GM18951 (cell line): ENCODE results near the gene RFT1.

Source experiments
- POLR2A ChIP-seq: IDR thresholded peaks from 4 replicates; pipeline ENCODE4 v1.6.1; 2011; ENCODE audit warnings: mild to moderate bottlenecking; ENCODE audit not compliant: insufficient read length, insufficient read depth; ENCODE audit errors: extremely low read depth
- in situ Hi-C: fragments of 300-500 bp; cut with MboI; formaldehyde crosslinking; loops from one replicate; pipeline ENCODE4 v1.12.0; 2022; ENCODE audit warnings: low sequenced_read_pairs, mixed read lengths, inconsistent platforms; ENCODE audit not compliant: unreplicated experiment

RFT1 gene

DNA sequence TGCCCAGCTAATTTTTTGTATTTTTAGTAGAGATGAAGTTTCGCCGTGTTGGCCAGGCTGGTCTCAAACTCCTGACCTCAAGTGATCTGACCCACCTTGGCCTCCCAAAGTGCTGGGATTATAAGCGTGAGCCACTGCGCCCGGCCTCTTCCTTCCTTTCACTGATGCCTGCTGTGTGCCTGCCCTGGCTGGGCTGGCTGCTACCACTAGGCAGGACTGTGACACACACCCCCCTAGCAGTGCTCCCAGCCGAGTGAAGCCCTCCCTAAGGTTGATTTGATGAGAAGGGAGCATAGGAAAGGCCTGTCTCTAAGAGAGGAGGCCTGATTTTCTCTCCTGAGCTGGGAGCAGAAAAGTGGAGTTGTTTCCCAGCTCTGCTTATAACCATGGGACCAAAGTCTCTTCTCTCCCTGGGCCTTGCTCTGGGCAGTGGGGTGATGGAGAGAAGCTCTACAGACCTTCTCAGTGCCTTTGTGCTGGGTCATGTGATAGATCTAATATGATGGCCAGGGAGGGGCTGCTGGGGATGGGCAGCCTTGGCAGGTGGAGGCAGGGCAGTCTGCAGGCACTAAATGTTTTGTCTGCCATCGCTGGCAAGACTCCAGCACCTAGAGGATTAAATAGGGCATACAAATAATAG, 64.3 kb downstream of the RFT1 start:
- in situ Hi-C loops, result loop anchor here (5.0 to 25.0 kb wide), 2 partner anchors 214 to 329 kb away; no protein-coding TSS in a partner anchor
- TF ChIP-seq POLR2A, result no peak

DNA sequence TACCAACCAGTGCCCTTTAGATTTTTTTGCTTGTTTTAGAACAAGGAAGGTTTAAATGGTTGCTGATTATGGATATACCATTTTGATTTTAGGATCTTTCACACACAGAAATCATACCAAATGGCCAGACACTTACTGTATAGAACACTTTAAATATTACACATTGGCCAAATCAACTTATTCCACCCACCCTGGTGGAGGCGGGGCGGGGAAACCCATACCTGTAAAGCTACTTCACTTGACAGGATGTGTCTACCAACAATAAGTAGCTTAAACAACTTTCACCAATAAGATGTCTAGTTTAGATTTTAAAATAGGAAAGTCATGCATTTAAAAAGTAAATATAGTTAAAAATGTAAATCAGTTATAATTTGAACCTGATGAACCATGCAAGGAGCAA, 67.3 kb downstream of the RFT1 start:
- in situ Hi-C loops, result loop anchor here (25.0 kb wide), 1 partner anchor 326 kb away; no protein-coding TSS in a partner anchor
- no peak for TF ChIP-seq POLR2A

GRCh38 chr3:53056442-53056841, 73.8 kb downstream of the RFT1 start:
- in situ Hi-C loops, result loop anchor here (25.0 kb wide), 1 partner anchor 319 kb away; no protein-coding TSS in a partner anchor
- no peak for TF ChIP-seq POLR2A

DNA sequence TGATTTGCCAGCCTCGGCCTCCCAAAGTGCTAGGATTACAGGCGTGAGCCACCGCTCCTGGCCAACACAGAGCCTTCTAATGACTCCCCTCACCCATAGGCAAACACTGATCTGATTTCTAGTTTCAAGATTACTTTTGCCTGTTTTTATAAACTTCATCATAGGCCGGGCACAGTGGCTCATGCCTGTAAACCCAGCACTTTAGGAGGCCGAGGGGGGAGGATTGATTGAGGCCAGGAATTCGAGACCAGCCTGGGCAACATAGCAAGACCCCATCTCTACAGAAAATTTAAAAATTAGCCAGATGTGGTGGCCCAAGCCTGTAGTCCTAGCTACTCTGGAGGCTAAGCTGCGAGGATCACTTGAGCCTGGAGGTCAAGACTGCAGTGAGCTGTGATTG, 76.0 kb downstream of the RFT1 start:
- in situ Hi-C loops, result loop anchor here (25.0 kb wide), 1 partner anchor 317 kb away; no protein-coding TSS in a partner anchor

GRCh38 chr3:53051929-53052328, 78.3 kb downstream of the RFT1 start:
- in situ Hi-C loops, result loop anchor here (25.0 kb wide), 1 partner anchor 315 kb away; no protein-coding TSS in a partner anchor
- no peak for TF ChIP-seq POLR2A

DNA sequence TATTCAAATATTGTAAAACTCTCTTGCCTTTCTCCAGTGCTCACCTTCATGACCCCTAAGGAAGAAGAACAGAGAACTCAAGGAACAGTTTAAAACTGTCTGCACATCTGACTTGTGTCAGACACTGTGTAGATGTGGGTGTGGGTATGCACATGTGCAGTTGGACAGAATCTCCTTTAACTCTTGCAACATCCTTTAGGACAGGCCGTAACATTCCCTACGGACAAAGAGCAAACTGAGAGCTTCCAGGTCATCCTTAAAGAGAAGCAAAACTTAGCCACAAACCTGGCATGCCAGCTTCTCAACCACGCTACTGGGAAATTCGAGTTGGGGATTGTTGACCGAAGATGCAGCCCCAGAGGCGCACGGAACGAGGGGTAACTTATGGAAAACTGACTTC, 80.2 kb downstream of the RFT1 start:
- in situ Hi-C loops, result loop anchor here (25.0 kb wide), 1 partner anchor 313 kb away; no protein-coding TSS in a partner anchor
- TF ChIP-seq POLR2A, result no peak

- peak; percentile 2 for TF ChIP-seq POLR2A
- in situ Hi-C loops, result no loop called here
These were observed 83.8 kb downstream of the RFT1 start for GRCh38 chr3:53046171-53047170.

DNA sequence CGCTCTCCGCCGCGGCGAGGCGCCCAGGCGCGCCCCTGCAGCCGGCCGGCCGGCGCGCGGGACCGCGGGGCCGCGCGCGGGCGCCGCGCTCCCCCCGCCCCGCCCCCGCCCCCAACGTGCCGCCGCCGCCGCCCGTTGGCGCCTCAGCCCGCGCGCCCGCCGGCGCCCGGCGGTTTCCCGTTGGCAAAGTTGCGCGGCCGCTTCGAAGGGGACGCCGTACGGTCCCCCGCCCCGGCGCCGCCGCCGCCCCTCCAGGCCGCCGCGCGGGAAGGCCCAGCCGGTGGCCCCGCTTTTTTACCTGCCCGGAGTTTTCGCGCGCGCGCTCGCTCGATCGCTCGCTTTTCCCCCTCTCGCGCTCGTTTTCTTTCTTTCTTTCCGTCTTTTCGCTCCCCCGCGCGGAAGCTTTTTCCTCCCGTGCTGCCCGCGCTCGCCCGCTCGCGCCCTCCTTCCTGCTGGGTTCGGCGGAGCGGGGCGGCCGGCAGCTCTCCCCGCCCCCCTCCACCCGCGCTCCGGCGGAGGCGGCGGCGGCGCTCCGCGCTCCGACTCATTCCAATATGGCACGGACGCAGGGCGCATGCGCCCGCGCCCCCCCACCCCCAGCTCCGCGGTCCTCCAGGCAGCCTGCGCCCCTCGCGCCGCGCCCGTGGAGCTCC, 84.6 kb downstream of the RFT1 start, which contains the start of gene SFMBT1:
TSS of gene SFMBT1 (minus strand) at position 556 of the 653 bp plus-strand sequence. CDS start 76,945 bp downstream, outside the sequence.
- peak; percentile 51 for TF ChIP-seq POLR2A
- in situ Hi-C loops, result no loop called here

GRCh38 chr3:53044711-53045517, 85.3 kb downstream of the RFT1 start:
- in situ Hi-C loops, result no loop called here

GRCh38 chr3:53044371-53044710, 85.9 kb downstream of the RFT1 start:
- in situ Hi-C loops, result no loop called here
- no peak for TF ChIP-seq POLR2A

More at GRCh38 chr3:53044711-53045517, 85.3 kb downstream of the RFT1 start:
- no peak for TF ChIP-seq POLR2A

DNA sequence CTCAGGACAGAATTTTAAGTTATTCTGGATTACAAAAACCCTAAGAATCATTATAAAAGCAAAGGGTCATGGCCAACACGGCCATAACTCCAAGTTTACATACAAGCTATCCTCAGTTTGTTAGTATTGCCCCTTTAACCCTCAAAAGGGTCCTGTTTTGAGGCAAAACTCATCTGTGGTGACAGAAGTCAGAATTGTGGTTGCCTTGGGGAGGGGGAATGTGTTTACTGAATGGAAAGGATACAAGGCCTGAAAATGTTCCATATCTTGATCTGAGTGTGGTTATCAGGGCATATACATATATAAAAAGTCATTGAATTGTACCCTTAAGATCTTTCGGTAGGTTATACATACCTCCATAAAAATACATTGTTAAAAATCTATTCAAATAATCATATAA, 86.5 kb downstream of the RFT1 start:
- in situ Hi-C loops, result no loop called here

GRCh38 chr3:53042651-53043050, 87.6 kb downstream of the RFT1 start:
- TF ChIP-seq POLR2A, result no peak
- in situ Hi-C loops, result no loop called here

More for the DNA sequence above, 86.5 kb downstream of the RFT1 start:
- no peak for TF ChIP-seq POLR2A
